NB4 (cell line): ENCODE results near the gene HPS6.
A peak's percentile ranks its signal among the peaks of the same experiment; 100 is the strongest.

Experiments
- DNase-seq: peaks from one replicate; pipeline ENCODE4 v3.0.0; 2010; ENCODE audit warnings: low read depth
- H3K4me3 ChIP-seq: one replicate; pipeline ENCODE4 v1.5.1; 2011; ENCODE audit warnings: mild to moderate bottlenecking, low read depth, low read length, moderate library complexity
- MYC ChIP-seq: IDR thresholded peaks from 2 replicates; pipeline ENCODE4 v1.6.1; 2011; ENCODE audit warnings: low read depth, low read length
- POLR2A ChIP-seq: IDR thresholded peaks from 2 replicates; pipeline ENCODE4 v1.6.1; 2011; ENCODE audit warnings: mild to moderate bottlenecking; ENCODE audit not compliant: insufficient read length; ENCODE audit errors: extremely low read depth
- TF ChIP-seq, protein P1 (sequence below): IDR thresholded peaks from 2 replicates; pipeline ENCODE4 v1.6.1; 2011; ENCODE audit warnings: low read depth, low read length
- TF ChIP-seq, protein P2 (sequence below): IDR thresholded peaks from one replicate; pipeline ENCODE4 v1.5.1; 2012; ENCODE audit warnings: low read depth, low read length

The HPS6 gene

DNA sequence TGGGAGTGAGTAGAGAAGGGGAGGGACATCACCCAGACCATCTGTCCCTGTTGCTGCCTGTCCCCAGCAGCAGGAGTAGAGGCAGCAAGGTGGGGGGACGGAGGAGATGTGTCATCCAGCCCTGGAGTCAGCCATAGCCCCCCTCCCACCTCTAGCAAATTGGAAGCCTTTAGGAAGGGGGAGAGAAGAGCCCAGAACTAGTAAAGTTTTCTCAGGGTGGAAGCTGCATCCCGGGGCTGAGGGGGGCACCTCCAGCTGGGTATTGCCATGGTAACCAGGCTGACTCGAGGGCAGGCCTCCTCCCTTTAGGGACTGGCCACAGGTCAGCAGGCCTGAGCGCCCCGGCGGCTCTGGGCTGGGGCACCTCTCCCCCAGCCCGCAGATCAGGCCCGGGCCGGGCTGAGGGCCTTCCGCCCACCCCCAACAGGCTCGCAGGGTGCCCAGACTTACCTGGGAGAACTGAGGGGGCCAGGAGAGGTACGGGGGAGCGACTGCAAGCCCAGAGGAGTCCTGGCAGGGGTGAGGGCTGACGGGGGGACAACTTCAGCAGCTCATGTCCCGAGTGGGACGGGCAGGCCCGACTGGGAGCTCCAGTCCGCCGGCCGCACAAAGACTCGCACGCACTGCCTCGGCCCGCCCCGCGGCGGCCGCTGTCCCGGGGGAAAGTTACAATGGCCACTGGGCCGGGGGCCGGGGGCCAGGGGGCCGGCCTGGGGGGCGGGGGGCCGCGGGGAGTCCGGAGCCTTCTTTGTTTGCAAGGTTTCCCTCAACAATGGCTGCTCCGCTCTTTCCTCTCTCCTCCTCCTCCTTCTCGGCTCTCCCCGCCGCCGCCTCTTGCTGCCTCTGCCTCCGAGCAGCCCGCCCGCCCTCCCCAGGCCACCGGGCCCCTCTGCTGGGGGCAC is 49.1 kb downstream of the HPS6 start:
- H3K4me3 ChIP-seq, result peak overlapping the region; percentile 73
- DNase-seq, result peak; percentile 55
- TF ChIP-seq, protein P1, sequence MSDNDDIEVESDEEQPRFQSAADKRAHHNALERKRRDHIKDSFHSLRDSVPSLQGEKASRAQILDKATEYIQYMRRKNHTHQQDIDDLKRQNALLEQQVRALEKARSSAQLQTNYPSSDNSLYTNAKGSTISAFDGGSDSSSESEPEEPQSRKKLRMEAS, result no peak
- TF ChIP-seq MYC (no peak), POLR2A (no peak)
- TF ChIP-seq, protein P2, sequence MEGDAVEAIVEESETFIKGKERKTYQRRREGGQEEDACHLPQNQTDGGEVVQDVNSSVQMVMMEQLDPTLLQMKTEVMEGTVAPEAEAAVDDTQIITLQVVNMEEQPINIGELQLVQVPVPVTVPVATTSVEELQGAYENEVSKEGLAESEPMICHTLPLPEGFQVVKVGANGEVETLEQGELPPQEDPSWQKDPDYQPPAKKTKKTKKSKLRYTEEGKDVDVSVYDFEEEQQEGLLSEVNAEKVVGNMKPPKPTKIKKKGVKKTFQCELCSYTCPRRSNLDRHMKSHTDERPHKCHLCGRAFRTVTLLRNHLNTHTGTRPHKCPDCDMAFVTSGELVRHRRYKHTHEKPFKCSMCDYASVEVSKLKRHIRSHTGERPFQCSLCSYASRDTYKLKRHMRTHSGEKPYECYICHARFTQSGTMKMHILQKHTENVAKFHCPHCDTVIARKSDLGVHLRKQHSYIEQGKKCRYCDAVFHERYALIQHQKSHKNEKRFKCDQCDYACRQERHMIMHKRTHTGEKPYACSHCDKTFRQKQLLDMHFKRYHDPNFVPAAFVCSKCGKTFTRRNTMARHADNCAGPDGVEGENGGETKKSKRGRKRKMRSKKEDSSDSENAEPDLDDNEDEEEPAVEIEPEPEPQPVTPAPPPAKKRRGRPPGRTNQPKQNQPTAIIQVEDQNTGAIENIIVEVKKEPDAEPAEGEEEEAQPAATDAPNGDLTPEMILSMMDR, result no peak

DNA sequence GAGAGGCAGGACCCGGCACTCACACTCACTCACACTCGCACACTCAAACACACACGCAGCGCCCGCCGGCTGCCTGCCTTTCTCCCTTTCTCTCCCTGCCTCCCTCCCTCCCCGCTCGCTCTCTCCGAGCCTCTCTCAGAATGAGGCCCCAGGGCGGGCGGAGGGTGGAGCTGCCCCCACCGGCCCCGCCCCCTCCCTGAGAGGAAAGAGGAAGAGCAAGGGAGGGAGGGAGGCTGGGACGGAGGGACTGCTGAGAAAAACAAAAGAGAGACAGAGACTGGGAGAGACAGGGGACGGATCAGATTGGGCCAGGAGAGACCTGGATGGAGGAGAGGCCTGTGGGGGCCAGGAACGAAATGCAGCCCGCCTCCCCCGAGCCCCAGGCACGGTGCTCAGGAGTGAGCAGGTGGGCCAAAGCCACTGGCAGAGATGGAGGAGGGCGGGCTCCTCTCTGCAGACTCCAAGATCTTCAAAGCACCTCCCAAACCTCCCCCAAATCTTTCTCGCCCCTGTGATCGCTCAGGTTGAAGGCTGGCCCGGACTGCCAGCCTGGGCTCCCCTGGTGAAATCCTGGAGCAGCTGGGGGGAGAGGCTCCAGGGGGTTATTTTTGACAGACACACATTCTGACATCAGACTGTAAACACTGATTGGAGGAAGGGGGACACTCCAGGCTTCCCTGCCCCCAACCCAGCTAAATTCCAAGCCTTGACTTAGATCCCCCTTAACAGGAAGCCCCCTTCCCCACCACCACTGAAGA is 49.9 kb downstream of the HPS6 start:
- H3K4me3 ChIP-seq, result peak overlapping the region; percentile 73
- DNase-seq, result peak; percentile 94
- TF ChIP-seq MYC, result no peak
- TF ChIP-seq, protein P2, result no peak
- TF ChIP-seq POLR2A, result peak; percentile 83

DNA sequence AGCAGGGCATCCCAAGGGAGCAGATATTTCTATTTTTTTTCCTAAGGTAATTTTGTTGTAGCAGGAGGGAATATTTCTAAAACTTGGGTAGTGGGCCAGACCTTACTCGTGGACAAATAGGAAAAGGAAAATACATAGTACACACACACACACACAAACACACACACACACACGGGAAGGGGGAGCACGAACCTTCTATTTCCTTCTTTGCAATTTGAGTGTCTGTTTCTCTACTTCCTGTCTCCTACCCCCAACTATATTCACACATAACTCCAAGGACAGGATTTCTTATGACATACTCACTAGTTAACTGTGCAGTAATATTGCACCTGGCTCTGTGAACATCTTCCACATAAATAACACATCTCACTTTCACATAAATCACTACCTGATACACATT is 50.6 kb downstream of the HPS6 start:
- peak overlapping the region; percentile 52 for H3K4me3 ChIP-seq
- no peak for TF ChIP-seq POLR2A
- TF ChIP-seq, protein P1, result no peak
- TF ChIP-seq MYC, result no peak
- TF ChIP-seq, protein P2, result no peak
- peak; percentile 55 for DNase-seq

DNA sequence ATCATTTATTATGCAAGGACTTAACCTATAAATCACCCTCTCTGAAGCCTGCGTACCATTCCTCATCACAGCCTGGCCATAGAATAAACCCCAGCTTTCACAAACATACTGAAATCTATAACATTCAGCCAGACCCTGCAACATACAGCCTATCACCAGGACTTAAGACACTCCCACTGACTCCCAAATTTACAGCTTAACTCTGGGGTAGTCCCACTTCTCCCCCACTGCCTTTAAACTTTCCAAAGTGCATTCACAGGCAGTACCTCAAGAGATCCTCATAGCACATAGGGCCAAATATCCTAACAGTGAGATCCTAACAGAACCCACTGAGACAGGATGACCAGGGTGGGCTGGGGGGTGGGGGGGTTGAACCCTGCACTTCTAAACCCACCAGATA is 51.5 kb downstream of the HPS6 start:
- DNase-seq, result no peak
- peak overlapping the region; percentile 7 for H3K4me3 ChIP-seq
- TF ChIP-seq POLR2A, result no peak
- TF ChIP-seq, protein P2, result no peak
- TF ChIP-seq, protein P1, result no peak
- no peak for TF ChIP-seq MYC
